Measurements from ENCODE around the gene CACNA2D4. TPM values are rescaled to one million over a fixed set of nuclear protein-coding genes. Genes with fewer than 3 reads are reported as not detected.

The CACNA2D4 gene
- total and polyA plus RNA-seq, 2 of the 13 experiments (the other 11 are each of a cell fraction or from before 2014, with no cell fraction given): 14.2 to 136 TPM

- Histone ChIP-seq H3K4me2 (ENCODE audit: low read depth, low read length) (peak overlapping the region; percentile 46; the same call in 1 of the 2 replicates), H4K20me1 (ENCODE audit: insufficient read depth, low read length) (no peaks in the 10 kb centered on the region), H3K4me1 (ENCODE audit: insufficient read depth, low read length) (peaks cover 58% of the 10 kb centered on the region), H3K79me2 (ENCODE audit: insufficient read depth, low read length) (no peaks in the 10 kb centered on the region), H3K36me3 (replicated peaks in 1 of 2; ENCODE audit: control insufficient read depth in 1 of 2, insufficient read depth in 2 of 2, low read length in 2 of 2) (no peaks in the 10 kb centered on the region), H3K4me3 (replicated peaks in 1 of 3; ENCODE audit: insufficient read depth in 1 of 3, low read depth in 2 of 3, low read length in 3 of 3) (no peak overlapping the region), H3K27me3 (ENCODE audit: control insufficient read depth in 1 of 2, insufficient read depth in 2 of 2, low read length in 2 of 2) (peaks cover 4 to 38% of the 10 kb centered on the region in 2 experiments; a peak in 4 of 5 replicates), H3K27ac (ENCODE audit: extremely low read length, insufficient read depth, low read length) (no peak overlapping the region), H3K9ac (ENCODE audit: insufficient read depth, low read depth, low read length) (no peak overlapping the region), H2AFZ (ENCODE audit: low read length) (no peak overlapping the region), H3K9me3 (ENCODE audit: low read length) (no peaks in the 10 kb centered on the region)
- BruUV-seq (replicated peaks): no TSS peak
- FAIRE-seq: no peak
- WGBS (ENCODE audit: low lambda C conversion rate): no CpG with 5 or more reads among the region's 7 CpGs
- POLR2A ChIA-PET: interaction anchor here (1.0 to 2.5 kb wide), 2 partner anchors 11 to 24 kb away, joined by 3 to 31 read pairs; no protein-coding TSS in a partner anchor
- ATAC-seq: no peak
- TF ChIP-seq ZSCAN31 (CRISPR knock-in tag; IDR thresholded peaks at IDR 0.05; ENCODE audit: low read depth): no peak
- no peak for TF ChIP-seq ZZZ3 (CRISPR knock-in tag; IDR thresholded peaks at IDR 0.05; ENCODE audit: borderline replicate concordance)
- TF ChIP-seq CSRNP1 (CRISPR knock-in tag; IDR thresholded peaks at IDR 0.05): 0 out of 2 replicates have a peak, but pooled peaks have one; percentile 59
- no peak for TF ChIP-seq HMGA1 (CRISPR knock-in tag; conservative IDR thresholded peaks at IDR 0.05)
- intact Hi-C loops (cut with micrococcal nuclease; ENCODE audit: unreplicated experiment): no loop called here
- no peak for DNase-seq (ENCODE audit: low spot score)
- in situ Hi-C loops (cut with HindIII; ENCODE audit: extremely low pct_ligation_motif_present, low pct_unique_long_range_greater_than_20kb): no loop called here
- CTCF ChIA-PET (ENCODE audit: low intra/inter-chr PET ratio, low total read pairs): no interaction called here
Observed at GRCh38 chr12:1836241-1836803, 82.1 kb downstream of the CACNA2D4 start.
